ENCODE measurements around the gene GJA1. TPM values are rescaled to one million over a fixed set of nuclear protein-coding genes. Genes with fewer than 3 reads are reported as not detected.

GJA1 gene
- total RNA-seq, 4 donors from 2014 or later, result 134 to 468 (median 297) TPM

DNA sequence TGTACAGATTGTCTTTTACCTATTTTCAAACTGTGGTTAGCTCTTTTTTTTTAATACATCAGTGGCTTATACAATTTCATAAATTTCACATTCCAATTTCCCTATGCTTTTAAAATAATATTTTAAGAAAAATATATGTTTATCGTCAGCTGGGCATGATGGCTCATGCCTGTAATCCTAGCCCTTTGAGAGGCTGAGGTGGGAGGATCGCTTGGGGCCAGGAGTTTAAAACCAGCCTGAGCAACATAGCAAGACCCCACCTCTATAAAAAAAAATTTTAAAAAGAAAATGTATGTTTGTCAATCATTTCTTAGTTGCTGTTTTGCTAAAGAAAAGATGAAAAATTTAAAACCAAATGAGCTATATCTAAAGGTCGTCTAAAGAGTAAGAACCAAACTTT, 3.4 kb downstream of the GJA1 start:
- Histone ChIP-seq H3K9me3 (no peaks in the 10 kb centered on the region), H3K27ac (peak overlapping the region; percentile 86 to 98 (median 90)), H3K4me1 (peaks cover 8 to 60% (median 8%) of the 10 kb centered on the region in 3 donors), H3K36me3 (no peaks in the 10 kb centered on the region), H3K4me3 (peak overlapping the region; percentile 58 to 99), H3K27me3 (no peaks in the 10 kb centered on the region)
- 41 to 60% methylated on average over 2 to 3 of the region's 3 CpGs for WGBS, 2 donors (ENCODE audit: low coverage in 1 of 2)
- TF ChIP-seq, protein P1, sequence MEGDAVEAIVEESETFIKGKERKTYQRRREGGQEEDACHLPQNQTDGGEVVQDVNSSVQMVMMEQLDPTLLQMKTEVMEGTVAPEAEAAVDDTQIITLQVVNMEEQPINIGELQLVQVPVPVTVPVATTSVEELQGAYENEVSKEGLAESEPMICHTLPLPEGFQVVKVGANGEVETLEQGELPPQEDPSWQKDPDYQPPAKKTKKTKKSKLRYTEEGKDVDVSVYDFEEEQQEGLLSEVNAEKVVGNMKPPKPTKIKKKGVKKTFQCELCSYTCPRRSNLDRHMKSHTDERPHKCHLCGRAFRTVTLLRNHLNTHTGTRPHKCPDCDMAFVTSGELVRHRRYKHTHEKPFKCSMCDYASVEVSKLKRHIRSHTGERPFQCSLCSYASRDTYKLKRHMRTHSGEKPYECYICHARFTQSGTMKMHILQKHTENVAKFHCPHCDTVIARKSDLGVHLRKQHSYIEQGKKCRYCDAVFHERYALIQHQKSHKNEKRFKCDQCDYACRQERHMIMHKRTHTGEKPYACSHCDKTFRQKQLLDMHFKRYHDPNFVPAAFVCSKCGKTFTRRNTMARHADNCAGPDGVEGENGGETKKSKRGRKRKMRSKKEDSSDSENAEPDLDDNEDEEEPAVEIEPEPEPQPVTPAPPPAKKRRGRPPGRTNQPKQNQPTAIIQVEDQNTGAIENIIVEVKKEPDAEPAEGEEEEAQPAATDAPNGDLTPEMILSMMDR (IDR thresholded peaks at IDR 0.05), result no peak
- no peak for TF ChIP-seq POLR2AphosphoS5 (IDR thresholded peaks at IDR 0.05)
- TF ChIP-seq POLR2A (IDR thresholded peaks at IDR 0.05), result no peak
- no peak for TF ChIP-seq EP300 (IDR thresholded peaks at IDR 0.05)
- no peak for ATAC-seq

DNA sequence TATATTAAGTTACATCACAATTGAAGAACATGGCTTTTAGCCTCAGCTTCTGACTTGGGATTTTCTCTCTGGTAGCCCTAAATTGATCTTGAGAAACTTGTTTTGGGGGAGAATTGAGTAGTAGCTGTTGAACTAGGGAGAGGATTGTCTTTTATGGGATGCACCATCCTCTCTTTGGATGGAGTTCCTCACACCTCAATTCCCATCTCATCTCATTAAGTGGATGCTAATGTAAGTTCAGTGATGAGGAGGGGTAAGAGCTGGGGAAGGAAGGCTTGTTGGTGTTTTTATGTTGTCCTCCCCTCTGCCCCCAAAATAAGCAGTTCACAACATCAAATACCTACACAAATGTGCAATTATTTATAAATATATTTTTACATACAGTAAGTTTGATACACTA, 4.0 kb downstream of the GJA1 start:
- Histone ChIP-seq H3K4me1 (peaks cover 8 to 61% (median 14%) of the 10 kb centered on the region in 3 donors), H3K4me3 (peak overlapping the region; percentile 58 to 99), H3K9me3 (no peaks in the 10 kb centered on the region), H3K36me3 (no peaks in the 10 kb centered on the region), H3K27ac (peak overlapping the region; percentile 64 to 98 (median 88)), H3K27me3 (no peaks in the 10 kb centered on the region)
- ATAC-seq, result no peak
- TF ChIP-seq, protein P1 (IDR thresholded peaks at IDR 0.05), result no peak
- no peak for TF ChIP-seq POLR2A (IDR thresholded peaks at IDR 0.05)
- TF ChIP-seq POLR2AphosphoS5 (IDR thresholded peaks at IDR 0.05), result no peak
- TF ChIP-seq EP300 (IDR thresholded peaks at IDR 0.05), result no peak

DNA sequence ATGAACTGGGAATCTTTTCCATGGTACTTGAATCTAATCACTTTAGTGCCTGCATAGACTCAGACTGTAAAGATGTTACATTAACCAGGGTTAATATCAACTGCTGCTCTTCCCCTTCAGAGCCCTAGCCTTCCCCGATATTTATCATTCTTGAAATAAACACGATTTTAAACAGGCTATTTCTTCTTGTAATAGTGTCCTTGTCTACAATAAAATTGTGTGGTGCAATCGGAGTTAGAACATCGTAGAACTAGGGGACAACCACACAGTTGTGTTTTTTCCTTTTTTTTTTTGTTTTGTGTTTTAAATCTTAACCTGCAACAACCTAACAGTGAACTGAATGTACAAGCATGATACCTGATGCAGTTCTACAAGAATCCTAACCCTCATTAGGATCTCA, 4.5 kb downstream of the GJA1 start:
- Histone ChIP-seq H3K27me3 (no peaks in the 10 kb centered on the region), H3K4me1 (peaks cover 6 to 61% (median 17%) of the 10 kb centered on the region in 3 donors), H3K4me3 (peak overlapping the region; percentile 58 to 99), H3K27ac (peak overlapping the region; percentile 64 to 98 (median 88)), H3K36me3 (no peaks in the 10 kb centered on the region), H3K9me3 (no peaks in the 10 kb centered on the region)
- ATAC-seq, result no peak
- WGBS, 2 donors (ENCODE audit: low coverage in 1 of 2), result 0 to 12% methylated on average over 4 of the region's 4 CpGs
- no peak for TF ChIP-seq EP300 (IDR thresholded peaks at IDR 0.05)
- no peak for TF ChIP-seq POLR2AphosphoS5 (IDR thresholded peaks at IDR 0.05)
- TF ChIP-seq, protein P1 (IDR thresholded peaks at IDR 0.05), result no peak

DNA sequence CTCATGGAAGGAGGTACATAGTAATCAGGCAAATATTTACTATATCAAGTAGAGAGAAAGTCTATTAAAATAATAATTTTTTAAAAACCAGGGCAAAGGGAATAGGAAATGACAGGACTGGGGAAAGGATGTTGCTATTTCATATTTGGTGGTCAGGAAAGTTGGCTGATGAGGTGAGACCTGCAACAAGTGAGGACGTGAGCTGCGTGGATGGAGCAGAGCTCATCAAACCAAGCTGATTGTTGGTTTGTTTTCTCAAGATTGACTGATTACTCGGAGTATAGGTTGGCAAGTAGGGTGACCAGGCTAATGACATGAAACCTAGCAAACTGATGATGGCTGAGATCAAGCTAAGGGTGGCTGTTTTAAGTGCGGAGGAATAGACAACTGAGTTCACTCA, 6.0 kb downstream of the GJA1 start:
- TF ChIP-seq EP300 (IDR thresholded peaks at IDR 0.05) (no peak), POLR2AphosphoS5 (IDR thresholded peaks at IDR 0.05) (no peak), POLR2A (IDR thresholded peaks at IDR 0.05) (no peak)
- TF ChIP-seq, protein P1 (IDR thresholded peaks at IDR 0.05), result no peak
- Histone ChIP-seq H3K27ac (peak overlapping the region; percentile 40 to 90 (median 68)), H3K4me1 (peaks cover 5 to 72% (median 17%) of the 10 kb centered on the region in 3 donors), H3K36me3 (peaks cover 0 to 8% of the 10 kb centered on the region in 2 donors), H3K27me3 (no peaks in the 10 kb centered on the region), H3K4me3 (peak overlapping the region; percentile 28 to 58), H3K9me3 (no peaks in the 10 kb centered on the region)
- ATAC-seq, result no peak
- 55 to 61% methylated on average over 4 of the region's 4 CpGs for WGBS, 2 donors (ENCODE audit: low coverage in 1 of 2)

DNA sequence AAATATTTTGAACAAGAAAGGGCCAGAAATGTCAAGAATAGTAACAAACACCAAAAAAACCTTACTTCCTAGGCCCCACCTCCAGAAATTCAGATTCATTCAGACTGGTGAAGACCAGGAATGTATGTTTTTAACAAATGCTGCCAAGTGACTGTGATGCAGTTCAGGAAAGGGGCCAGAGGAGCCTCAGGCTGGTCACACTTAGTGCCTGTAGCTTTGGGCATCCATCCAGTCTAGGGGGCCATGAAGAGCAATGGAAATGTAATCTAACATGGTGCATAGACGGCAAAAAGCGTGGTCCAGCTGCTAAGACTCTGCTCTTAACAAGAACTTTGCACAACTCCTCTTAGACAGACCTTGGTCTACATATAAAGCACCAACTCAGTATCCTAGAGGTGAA, 7.1 kb downstream of the GJA1 start:
- H3K4me3 ChIP-seq, result peak overlapping the region; percentile 28 to 58
- WGBS, 2 donors (ENCODE audit: low coverage in 1 of 2), result 40 to 75% methylated on average over 2 of the region's 2 CpGs
- H3K4me1 ChIP-seq, result peaks cover 5 to 78% (median 17%) of the 10 kb centered on the region in 3 donors
- no peaks in the 10 kb centered on the region for H3K27me3 ChIP-seq
- H3K27ac ChIP-seq, result peak overlapping the region; percentile 31 to 90 (median 63)
- no peak for ATAC-seq
- no peaks in the 10 kb centered on the region for H3K9me3 ChIP-seq
- peaks cover 0 to 19% of the 10 kb centered on the region in 2 donors for H3K36me3 ChIP-seq
- TF ChIP-seq POLR2AphosphoS5 (IDR thresholded peaks at IDR 0.05) (no peak), EP300 (IDR thresholded peaks at IDR 0.05) (no peak), POLR2A (IDR thresholded peaks at IDR 0.05) (no peak)
- TF ChIP-seq, protein P1 (IDR thresholded peaks at IDR 0.05), result no peak
